ENCODE measurements around the gene SLC35F4. TPM values are rescaled to one million over a fixed set of nuclear protein-coding genes. Genes with fewer than 3 reads are reported as not detected.

Gene SLC35F4
- total RNA-seq, 1 donor from 2014 or later, result not detected

DNA sequence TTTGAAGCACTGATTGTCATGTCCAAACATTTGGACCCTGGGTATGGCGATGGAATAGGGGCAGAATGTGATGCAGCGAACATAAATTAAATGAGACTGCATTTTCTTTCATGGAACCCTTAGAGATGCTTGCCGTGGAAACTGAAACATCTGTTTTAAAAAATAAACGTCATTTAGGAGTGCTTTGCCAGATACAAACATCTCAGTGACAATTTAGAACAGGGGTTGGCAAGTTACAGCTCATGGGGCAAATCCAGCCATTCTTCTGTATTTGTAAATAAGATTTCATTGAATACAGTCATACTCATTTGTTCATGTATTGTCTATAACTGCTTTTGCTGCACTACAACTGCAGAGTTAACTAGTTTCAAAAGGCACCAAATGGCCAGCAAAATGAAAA, 51.2 kb downstream of the SLC35F4 start:
- DNase-seq, result no peak
- no peak for TF ChIP-seq CTCF (IDR thresholded peaks at IDR 0.05; ENCODE audit: partially characterized antibody, unreplicated experiment)
- H3K36me3 Mint-ChIP-seq (ENCODE audit: unreplicated experiment), result no peaks in the 10 kb centered on the region
- H3K27me3 Mint-ChIP-seq (ENCODE audit: unreplicated experiment), result no peaks in the 10 kb centered on the region
- no peaks in the 10 kb centered on the region for H3K4me1 Mint-ChIP-seq (ENCODE audit: low read depth, unreplicated experiment)
- no peak overlapping the region for H3K27ac Mint-ChIP-seq (ENCODE audit: unreplicated experiment)
- no peaks in the 10 kb centered on the region for H3K9me3 Mint-ChIP-seq (ENCODE audit: unreplicated experiment)
- H3K4me3 Mint-ChIP-seq (ENCODE audit: unreplicated experiment), result no peak overlapping the region

DNA sequence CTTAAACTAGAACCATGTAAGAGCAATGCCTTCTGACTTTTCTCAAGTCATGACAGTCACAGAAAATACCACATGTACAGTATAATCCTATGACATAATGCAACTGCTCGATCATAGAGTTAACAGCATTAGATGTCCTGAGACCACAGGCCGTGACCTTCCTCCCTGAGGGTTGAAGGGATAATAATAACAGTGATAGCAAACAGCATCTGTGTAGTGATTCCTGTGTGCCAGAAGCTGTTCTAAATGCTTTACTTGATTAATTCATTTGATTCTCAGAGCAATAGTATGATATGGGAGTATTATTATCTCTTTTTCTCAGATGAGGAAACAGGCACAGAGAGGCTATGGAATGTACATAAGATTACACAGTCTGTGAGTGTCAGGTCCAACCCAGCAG, 53.2 kb downstream of the SLC35F4 start:
- Mint-ChIP-seq H3K36me3 (ENCODE audit: unreplicated experiment) (no peaks in the 10 kb centered on the region), H3K27ac (ENCODE audit: unreplicated experiment) (no peak overlapping the region), H3K4me3 (ENCODE audit: unreplicated experiment) (no peak overlapping the region), H3K9me3 (ENCODE audit: unreplicated experiment) (no peaks in the 10 kb centered on the region), H3K27me3 (ENCODE audit: unreplicated experiment) (no peaks in the 10 kb centered on the region), H3K4me1 (ENCODE audit: low read depth, unreplicated experiment) (no peaks in the 10 kb centered on the region)
- no peak for DNase-seq
- TF ChIP-seq CTCF (IDR thresholded peaks at IDR 0.05; ENCODE audit: partially characterized antibody, unreplicated experiment), result no peak

DNA sequence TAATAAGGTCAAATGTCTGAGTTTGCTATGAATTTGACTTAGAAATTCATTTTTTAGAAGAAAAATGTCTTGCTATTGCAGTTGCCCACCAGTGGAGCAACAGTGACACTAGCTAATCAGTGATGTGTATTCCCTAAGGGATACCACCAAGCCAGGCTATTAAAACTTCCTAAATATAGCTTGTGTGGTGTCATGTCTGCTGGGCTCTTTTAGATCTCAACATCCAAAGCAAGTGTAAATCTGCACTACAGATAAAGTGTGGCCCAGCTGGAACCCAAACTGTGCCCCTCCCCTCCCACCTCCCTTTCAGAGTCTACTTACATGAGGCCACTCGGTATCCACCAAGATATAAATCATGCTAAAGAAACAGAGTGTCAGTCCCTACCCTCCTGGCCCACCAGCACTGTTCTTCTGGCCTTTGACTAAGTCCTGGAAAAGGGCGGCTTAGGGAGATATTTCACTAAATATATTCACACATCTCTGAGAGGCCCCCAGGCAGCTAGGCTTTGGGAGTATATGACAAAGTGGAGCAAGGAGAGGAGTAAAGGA, 53.8 kb downstream of the SLC35F4 start:
- no peaks in the 10 kb centered on the region for H3K4me1 Mint-ChIP-seq (ENCODE audit: low read depth, unreplicated experiment)
- H3K4me3 Mint-ChIP-seq (ENCODE audit: unreplicated experiment), result no peak overlapping the region
- DNase-seq, result no peak
- H3K27me3 Mint-ChIP-seq (ENCODE audit: unreplicated experiment), result no peaks in the 10 kb centered on the region
- no peaks in the 10 kb centered on the region for H3K36me3 Mint-ChIP-seq (ENCODE audit: unreplicated experiment)
- no peak for TF ChIP-seq CTCF (IDR thresholded peaks at IDR 0.05; ENCODE audit: partially characterized antibody, unreplicated experiment)
- no peaks in the 10 kb centered on the region for H3K9me3 Mint-ChIP-seq (ENCODE audit: unreplicated experiment)
- H3K27ac Mint-ChIP-seq (ENCODE audit: unreplicated experiment), result no peak overlapping the region

DNA sequence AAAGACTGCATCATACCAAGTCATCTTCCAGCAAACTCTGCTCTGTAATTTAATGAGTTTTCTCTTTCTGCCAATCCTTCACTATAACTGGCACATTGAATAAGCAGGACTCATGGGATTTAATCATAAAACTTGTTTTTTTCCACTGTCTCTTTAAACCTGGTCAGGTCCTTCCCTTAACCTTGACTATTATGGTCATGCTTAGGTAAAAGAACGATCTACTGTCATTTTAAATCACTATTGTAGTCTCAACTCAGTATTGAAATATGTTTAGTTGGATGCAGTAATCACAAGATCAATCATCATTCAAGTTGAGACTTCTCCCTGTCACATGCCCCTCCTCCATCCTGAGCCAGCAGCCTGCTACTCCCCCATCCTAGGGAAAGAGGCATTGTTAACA, 56.1 kb downstream of the SLC35F4 start:
- Mint-ChIP-seq H3K9me3 (ENCODE audit: unreplicated experiment) (no peaks in the 10 kb centered on the region), H3K4me3 (ENCODE audit: unreplicated experiment) (no peak overlapping the region), H3K4me1 (ENCODE audit: low read depth, unreplicated experiment) (no peaks in the 10 kb centered on the region), H3K27me3 (ENCODE audit: unreplicated experiment) (no peaks in the 10 kb centered on the region), H3K36me3 (ENCODE audit: unreplicated experiment) (no peaks in the 10 kb centered on the region), H3K27ac (ENCODE audit: unreplicated experiment) (no peak overlapping the region)
- DNase-seq, result no peak
- TF ChIP-seq CTCF (IDR thresholded peaks at IDR 0.05; ENCODE audit: partially characterized antibody, unreplicated experiment), result no peak

GRCh38 chr14:57797160-57797559, 68.7 kb downstream of the SLC35F4 start:
- peaks cover 7% of the 10 kb centered on the region for H3K36me3 Mint-ChIP-seq (ENCODE audit: unreplicated experiment)
- no peak for DNase-seq
- H3K4me3 Mint-ChIP-seq (ENCODE audit: unreplicated experiment), result no peak overlapping the region
- no peaks in the 10 kb centered on the region for H3K9me3 Mint-ChIP-seq (ENCODE audit: unreplicated experiment)
- no peak overlapping the region for H3K27ac Mint-ChIP-seq (ENCODE audit: unreplicated experiment)
- H3K4me1 Mint-ChIP-seq (ENCODE audit: low read depth, unreplicated experiment), result peaks cover 3% of the 10 kb centered on the region
- peaks cover 2% of the 10 kb centered on the region for H3K27me3 Mint-ChIP-seq (ENCODE audit: unreplicated experiment)
- TF ChIP-seq CTCF (IDR thresholded peaks at IDR 0.05; ENCODE audit: partially characterized antibody, unreplicated experiment), result no peak
